GM12873 (cell line): ENCODE data around the gene PLCH1.

Experiments
- CTCF ChIP-seq: IDR thresholded peaks from 2 replicates; pipeline ENCODE4 v1.5.1; 2012; ENCODE audit warnings: low read depth, mild to moderate bottlenecking, moderate library complexity, low read length, control low read depth; ENCODE audit not compliant: insufficient read depth; ENCODE audit errors: missing control alignments

Gene PLCH1

DNA sequence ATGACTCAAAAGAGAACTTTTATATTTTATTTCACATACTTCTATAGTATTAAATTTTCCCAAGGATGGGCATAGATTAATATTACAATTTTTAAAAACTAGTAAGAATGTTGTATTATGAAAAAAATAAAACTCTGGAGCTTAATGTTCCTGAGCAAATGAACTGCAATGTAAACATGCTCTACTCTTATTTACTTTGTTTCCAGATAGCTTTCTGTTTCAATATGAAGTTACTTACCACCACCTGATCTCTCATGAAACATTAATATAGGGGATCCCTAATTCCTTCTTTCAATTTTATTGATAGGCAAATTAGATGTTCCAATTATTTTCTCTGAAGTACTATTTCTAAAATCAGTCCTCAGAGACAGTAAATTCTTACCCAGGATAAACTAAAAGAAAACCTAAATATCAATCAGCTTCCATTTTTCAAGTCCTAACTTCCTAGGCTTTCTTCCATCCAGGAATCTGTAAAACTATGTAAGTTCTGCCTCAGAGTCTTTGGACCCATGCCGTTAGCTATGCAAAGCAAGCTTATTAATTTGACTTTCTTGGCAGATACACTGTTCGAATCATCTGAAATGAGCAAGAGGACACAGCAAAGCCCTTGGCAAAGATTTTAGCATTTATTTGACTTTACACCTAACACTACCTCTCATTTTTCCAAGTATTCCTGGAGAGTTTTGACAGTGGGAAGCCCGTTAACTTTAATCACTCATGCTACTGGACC lies 93.2 kb downstream of the PLCH1 start:
- no peak for TF ChIP-seq CTCF

DNA sequence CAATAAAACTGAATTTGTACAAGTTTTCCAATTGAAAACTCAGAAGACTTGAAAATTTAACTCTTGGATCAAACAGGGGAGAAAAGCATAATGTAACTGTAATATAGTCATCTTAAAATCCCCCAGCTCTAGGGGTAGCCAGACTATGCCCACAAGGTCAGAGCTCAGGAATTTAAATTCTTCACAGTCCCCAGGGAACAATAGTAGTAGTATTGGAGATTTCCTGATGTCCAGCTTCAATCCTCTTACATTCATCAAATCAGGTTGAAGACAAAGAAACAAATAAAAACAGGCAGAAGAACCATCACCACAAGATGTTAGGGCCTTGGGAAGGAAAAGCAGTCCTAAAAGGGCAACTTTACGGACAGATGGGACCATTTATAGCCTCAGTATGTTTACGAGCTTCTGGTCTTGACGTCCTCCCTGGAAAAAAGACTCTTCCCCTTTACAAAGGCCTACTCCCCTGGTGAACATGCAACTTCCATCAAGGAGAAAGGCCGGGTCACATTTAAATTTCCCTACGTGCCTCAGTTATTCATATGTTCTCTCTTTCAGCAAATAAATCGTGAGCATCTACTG lies 96.8 kb downstream of the PLCH1 start:
- no peak for TF ChIP-seq CTCF

GRCh38 chr3:155647206-155647605 lies 97.7 kb downstream of the PLCH1 start:
- no peak for TF ChIP-seq CTCF

DNA sequence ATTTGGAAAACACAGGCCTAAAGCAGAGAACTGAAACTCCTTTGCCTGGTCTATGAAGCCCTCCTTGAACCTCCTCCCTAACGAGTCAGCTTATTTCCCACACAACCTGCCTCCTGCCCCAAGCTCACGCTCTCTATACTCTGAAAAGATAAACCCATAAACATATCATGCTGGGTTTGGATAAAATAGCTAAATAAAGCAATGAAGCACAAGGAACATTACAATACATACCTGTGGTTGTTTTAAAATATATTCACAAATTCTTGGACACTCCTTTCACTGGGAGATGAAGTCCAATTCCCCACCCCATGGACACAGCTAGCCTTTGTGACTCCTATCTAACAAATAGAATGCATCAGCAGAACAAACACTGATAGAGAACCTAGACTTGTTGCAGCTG lies 98.2 kb downstream of the PLCH1 start:
- no peak for TF ChIP-seq CTCF

GRCh38 chr3:155646128-155646527 lies 98.7 kb downstream of the PLCH1 start:
- TF ChIP-seq CTCF, result no peak

- TF ChIP-seq CTCF, result no peak
These were observed 101.2 kb downstream of the PLCH1 start for GRCh38 chr3:155643581-155644165.

DNA sequence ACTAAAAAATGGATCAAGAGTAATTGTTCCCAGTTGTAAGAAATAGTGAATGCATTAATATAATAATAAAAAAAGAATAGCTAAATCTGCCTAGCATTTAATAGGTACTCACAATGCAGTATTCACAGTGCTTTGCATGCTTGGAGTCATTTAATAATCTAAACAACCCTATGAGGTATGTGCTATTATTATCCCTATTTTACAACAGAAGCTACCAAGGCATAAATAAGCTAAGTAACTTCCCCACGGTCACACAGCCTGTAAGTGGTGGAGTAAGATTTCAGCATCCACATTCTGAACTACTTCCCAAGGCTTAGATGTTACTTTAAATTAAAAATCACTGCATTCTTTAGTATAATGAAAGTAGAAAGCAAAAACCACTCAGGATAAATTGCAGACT lies 102.9 kb downstream of the PLCH1 start:
- TF ChIP-seq CTCF, result no peak
